ENCODE measurements around the gene CMTM5. TPM values are rescaled to one million over a fixed set of nuclear protein-coding genes. Genes with fewer than 3 reads are reported as not detected.

CMTM5 gene
- total RNA-seq, 4 donors from 2014 or later = 0.76 TPM; not detected in 3

DNA sequence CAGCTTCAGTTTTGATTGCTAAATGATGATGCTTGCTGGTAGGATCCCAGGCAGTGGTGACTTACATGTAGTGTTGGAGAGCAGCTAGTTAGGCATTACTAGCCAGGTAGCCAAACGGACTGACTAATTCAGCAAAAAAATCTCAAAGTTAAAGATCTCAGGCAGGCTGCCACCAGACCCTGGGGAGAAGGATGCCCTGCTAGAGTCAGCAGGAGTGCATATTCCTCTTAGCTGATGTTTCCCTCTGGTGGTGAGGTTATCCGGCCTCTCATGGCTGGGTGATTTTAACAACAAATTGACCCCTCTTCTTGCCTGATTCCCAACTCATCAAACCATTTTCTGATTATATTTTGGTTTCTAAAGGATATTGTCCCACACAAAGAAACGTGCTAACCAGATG lies 14.6 kb upstream of the CMTM5 start:
- H3K27ac ChIP-seq = no peak overlapping the region
- H3K27me3 ChIP-seq = peaks cover 12% of the 10 kb centered on the region
- H3K9me3 ChIP-seq = no peaks in the 10 kb centered on the region
- peaks cover 29% of the 10 kb centered on the region for H3K36me3 ChIP-seq
- peak in 1 of 2 donors; percentile 23 for DNase-seq (ENCODE audit: low spot score in 2 of 2)
- TF ChIP-seq, protein P1, sequence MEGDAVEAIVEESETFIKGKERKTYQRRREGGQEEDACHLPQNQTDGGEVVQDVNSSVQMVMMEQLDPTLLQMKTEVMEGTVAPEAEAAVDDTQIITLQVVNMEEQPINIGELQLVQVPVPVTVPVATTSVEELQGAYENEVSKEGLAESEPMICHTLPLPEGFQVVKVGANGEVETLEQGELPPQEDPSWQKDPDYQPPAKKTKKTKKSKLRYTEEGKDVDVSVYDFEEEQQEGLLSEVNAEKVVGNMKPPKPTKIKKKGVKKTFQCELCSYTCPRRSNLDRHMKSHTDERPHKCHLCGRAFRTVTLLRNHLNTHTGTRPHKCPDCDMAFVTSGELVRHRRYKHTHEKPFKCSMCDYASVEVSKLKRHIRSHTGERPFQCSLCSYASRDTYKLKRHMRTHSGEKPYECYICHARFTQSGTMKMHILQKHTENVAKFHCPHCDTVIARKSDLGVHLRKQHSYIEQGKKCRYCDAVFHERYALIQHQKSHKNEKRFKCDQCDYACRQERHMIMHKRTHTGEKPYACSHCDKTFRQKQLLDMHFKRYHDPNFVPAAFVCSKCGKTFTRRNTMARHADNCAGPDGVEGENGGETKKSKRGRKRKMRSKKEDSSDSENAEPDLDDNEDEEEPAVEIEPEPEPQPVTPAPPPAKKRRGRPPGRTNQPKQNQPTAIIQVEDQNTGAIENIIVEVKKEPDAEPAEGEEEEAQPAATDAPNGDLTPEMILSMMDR (IDR thresholded peaks at IDR 0.05) = peak in 1 of 2 donors; percentile 18
- TF ChIP-seq POLR2A (IDR thresholded peaks at IDR 0.05) = no peak
- 28% methylated on average over 3 of the region's 3 CpGs for WGBS
- no peak overlapping the region for H3K4me3 ChIP-seq
- peaks cover 62% of the 10 kb centered on the region for H3K4me1 ChIP-seq

DNA sequence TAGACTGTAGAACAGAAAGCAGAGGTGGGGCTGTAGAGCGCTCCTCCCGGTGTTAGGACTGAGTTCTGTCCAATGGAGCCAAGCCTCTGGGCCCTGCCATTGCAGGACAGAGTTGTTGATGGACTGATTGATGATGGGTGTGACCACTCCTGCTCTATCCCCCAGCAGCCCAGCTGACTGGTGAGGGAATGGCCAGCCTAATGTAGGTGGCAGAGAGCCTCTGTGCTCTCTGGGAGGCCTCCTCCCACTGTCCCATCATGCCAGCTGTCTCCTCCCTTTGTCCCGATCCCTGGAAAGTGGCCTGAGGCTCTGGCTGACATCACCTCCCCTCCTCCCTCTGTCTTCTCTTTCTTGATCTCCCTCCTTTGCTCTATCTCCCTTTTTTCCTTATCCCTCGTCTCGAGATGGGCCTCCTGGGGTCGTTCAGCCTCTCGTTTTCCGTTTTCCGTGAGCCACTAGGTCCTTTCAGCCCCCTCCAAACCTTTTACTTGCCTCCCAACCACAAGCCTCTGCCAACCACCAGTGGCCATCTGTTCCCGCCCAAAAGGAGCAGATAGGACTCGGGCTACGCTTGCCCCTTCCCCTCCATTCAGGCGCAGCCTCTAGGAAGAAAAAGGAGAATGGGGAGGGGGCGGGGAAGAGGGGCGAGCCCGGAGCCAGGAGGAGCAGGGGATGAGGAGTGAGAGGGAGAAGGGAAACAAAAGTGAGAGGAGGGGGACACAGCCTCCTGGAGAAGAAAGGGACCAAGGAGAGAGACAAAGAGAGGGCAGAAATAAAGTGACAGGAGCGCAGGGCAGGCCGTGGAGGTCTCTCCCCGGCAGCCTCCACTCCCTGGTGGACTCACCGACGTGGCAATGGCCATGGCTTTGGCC lies 12.4 kb upstream of the CMTM5 start:
- peaks cover 13% of the 10 kb centered on the region for H3K36me3 ChIP-seq
- peak overlapping the region; percentile 98 for H3K27ac ChIP-seq
- WGBS = 11% methylated on average over 21 of the region's 21 CpGs
- H3K4me1 ChIP-seq = peaks cover 67% of the 10 kb centered on the region
- peaks cover 12% of the 10 kb centered on the region for H3K27me3 ChIP-seq
- TF ChIP-seq EP300 (IDR thresholded peaks at IDR 0.05) = no peak
- peak in 1 of 2 donors; percentile 83 for DNase-seq (ENCODE audit: low spot score in 2 of 2)
- H3K9me3 ChIP-seq = no peaks in the 10 kb centered on the region
- peak overlapping the region; percentile 66 for H3K4me3 ChIP-seq

DNA sequence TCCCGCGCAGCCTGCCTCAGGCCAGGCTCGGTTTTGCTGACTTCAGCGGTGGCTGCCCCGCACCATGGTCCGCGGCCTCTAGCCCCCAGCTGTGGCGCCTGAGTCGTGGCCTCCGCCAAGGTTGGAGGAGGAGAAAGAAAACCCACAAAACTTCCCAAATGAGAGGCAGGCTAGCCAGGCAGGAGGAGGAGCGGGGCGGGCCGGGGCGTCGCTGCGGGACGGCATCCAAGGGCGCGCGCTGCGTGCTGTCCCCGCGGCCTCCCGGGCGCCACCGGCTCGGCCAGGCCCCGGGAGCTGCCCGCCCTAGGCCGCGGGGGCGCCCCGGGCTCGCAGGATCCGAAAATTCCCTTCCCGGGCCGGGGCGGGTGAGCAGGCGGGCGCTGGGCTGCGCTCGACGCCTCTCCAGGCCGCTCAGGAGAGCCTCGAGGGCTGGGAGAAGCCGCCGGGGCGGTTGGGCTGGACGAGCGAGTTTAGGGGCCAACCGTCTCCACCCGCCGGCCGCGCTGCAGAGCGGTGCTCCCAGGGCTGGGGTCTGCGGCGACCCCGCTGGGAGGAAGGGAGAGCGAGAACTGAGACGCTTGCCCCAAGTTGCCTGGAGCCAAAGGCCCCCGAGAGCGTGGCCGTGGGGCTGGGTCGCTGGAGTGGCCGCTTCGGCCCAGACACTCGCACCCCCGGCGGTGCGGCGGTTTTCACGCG lies 11.7 kb upstream of the CMTM5 start, which contains the start of gene EFS:
TSS of gene EFS (minus strand) at position 137 of the 696 bp plus-strand sequence. CDS start 147 bp downstream, outside the sequence.
- Histone ChIP-seq H3K36me3 (peaks cover 5% of the 10 kb centered on the region), H3K9me3 (no peaks in the 10 kb centered on the region), H3K27me3 (peaks cover 12% of the 10 kb centered on the region), H3K27ac (peak within 1 kb of the TSS; percentile 98), H3K4me3 (peak within 1 kb of the TSS; percentile 66), H3K4me1 (peaks cover 71% of the 10 kb centered on the region)
- no peak for TF ChIP-seq POLR2A (IDR thresholded peaks at IDR 0.05)
- TF ChIP-seq, protein P1 (IDR thresholded peaks at IDR 0.05) = no peak
- TF ChIP-seq EP300 (IDR thresholded peaks at IDR 0.05) = no peak
- peak in 1 of 3 donors; percentile 27 for TF ChIP-seq POLR2AphosphoS5 (IDR thresholded peaks at IDR 0.05)
- 4% methylated on average over 8 of the region's 74 CpGs for WGBS
- DNase-seq (ENCODE audit: low spot score in 2 of 2) = peak in 1 of 2 donors; percentile 72

DNA sequence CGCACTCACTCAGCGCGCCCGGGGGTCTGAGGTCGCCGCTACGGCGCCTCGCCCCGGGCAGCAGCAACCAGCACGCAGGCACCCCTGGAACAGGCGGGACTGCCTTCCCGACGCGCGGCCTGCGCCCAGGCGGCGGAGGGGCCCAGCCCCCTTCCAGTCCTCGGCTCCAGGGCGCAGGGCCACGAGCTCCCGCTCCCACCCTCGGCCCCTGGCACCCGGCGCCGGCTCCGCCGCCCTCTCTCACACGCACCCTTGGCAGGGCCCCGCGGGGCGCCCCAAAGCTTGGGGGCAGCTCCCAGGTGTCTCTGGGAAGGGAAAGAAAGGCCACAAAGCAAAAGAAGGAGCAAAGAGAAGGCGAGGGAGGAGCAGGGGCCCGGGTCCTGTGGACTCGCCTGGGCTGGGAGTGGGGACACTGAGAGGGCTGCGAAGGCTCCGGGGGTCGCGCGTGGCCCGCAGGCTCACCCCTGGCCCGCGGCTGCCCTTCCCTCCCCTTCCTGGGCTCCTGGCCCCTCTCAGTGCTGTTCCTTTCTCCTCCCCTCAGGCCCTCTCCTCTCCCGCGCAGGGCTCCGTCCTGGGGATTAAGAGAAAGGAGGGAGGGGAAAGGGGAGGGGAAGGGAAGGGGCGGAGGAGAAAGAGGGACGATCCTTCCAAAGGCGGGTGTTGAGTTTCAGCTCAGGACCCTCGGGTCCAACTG lies 11.0 kb upstream of the CMTM5 start:
- Histone ChIP-seq H3K27ac (peak overlapping the region; percentile 98), H3K36me3 (no peaks in the 10 kb centered on the region), H3K9me3 (no peaks in the 10 kb centered on the region), H3K4me1 (peaks cover 71% of the 10 kb centered on the region), H3K4me3 (peak overlapping the region; percentile 66), H3K27me3 (peaks cover 12% of the 10 kb centered on the region)
- under 1% methylated on average over 27 of the region's 51 CpGs for WGBS
- peak in 1 of 2 donors; percentile 46 for TF ChIP-seq POLR2A (IDR thresholded peaks at IDR 0.05)
- TF ChIP-seq POLR2AphosphoS5 (IDR thresholded peaks at IDR 0.05) = no peak
- DNase-seq (ENCODE audit: low spot score in 2 of 2) = peak in 1 of 2 donors; percentile 78

DNA sequence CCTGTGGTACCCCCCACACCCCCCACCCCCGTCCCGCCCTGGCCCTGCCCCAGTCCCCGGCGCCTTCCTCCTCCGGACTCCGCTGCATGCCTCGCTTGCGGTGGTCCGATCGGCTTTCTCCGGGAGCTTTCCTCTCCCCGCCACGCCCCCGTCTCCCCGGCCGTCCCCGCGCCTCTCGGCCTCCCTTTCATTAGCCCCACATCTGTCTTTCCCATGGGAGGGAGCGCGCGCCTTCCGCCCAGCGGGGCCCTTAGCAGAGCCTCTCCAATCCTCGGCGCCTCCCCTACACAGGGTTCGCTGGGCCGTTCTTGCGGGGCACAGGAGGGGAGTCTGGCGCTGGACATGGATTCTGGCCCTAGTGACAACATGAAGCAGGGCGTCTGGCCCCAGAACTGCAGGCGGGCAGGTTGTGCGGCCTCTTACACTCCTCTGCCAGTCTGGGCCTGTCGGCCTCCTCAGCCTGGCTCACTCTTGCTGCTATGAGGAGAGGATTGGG lies 10.4 kb upstream of the CMTM5 start:
- Histone ChIP-seq H3K27ac (peak overlapping the region; percentile 98), H3K27me3 (peaks cover 12% of the 10 kb centered on the region), H3K9me3 (no peaks in the 10 kb centered on the region), H3K36me3 (no peaks in the 10 kb centered on the region), H3K4me3 (peak overlapping the region; percentile 66), H3K4me1 (peaks cover 69% of the 10 kb centered on the region)
- 7% methylated on average over 24 of the region's 34 CpGs for WGBS
- TF ChIP-seq, protein P1 (IDR thresholded peaks at IDR 0.05) = no peak
- TF ChIP-seq POLR2A (IDR thresholded peaks at IDR 0.05) = no peak
- no peak for TF ChIP-seq EP300 (IDR thresholded peaks at IDR 0.05)
- no peak for TF ChIP-seq POLR2AphosphoS5 (IDR thresholded peaks at IDR 0.05)
- peak; percentile 85 to 87 for DNase-seq (ENCODE audit: low spot score in 2 of 2)
